MM.1S (cell line): ENCODE data around the gene PTPRJ.

Experiments
- DNase-seq: peaks from one replicate; pipeline ENCODE4 v3.0.0-alpha.2; 2015
- H2AFZ ChIP-seq: fragments of 300-600 bp; sonication (generic); 2 replicates; pipeline ENCODE4 v1.6.0; 2016; ENCODE audit warnings: antibody characterized with exemption, low read length
- H3F3A ChIP-seq: fragments of 300-600 bp; sonication (generic); 2 replicates; pipeline ENCODE4 v1.6.1; 2016; ENCODE audit warnings: mild to moderate bottlenecking, antibody characterized with exemption, low read length, moderate library complexity, mixed read lengths; ENCODE audit not compliant: insufficient read depth
- H3K27ac ChIP-seq: fragments of 300-600 bp; sonication (generic); 2 replicates; pipeline ENCODE4 v1.5.1; 2016; ENCODE audit warnings: mild to moderate bottlenecking, low read length
- H3K27me3 ChIP-seq: fragments of 300-600 bp; sonication (generic); replicated peaks from 2 replicates; pipeline ENCODE4 v1.6.0; 2016; ENCODE audit warnings: low read length; ENCODE audit not compliant: insufficient read depth
- H3K36me3 ChIP-seq: fragments of 300-600 bp; sonication (generic); replicated peaks from 2 replicates; pipeline ENCODE4 v1.6.1; 2016; ENCODE audit warnings: mild to moderate bottlenecking, low read length, mixed read lengths; ENCODE audit not compliant: insufficient read depth
- H3K4me1 ChIP-seq: fragments of 300-600 bp; sonication (generic); 2 replicates; pipeline ENCODE4 v1.6.1; 2016; ENCODE audit warnings: low read length, mixed read lengths
- H3K4me2 ChIP-seq: fragments of 300-600 bp; sonication (generic); 2 replicates; pipeline ENCODE4 v1.6.0; 2016; ENCODE audit warnings: low read depth, low read length
- H3K4me3 ChIP-seq: fragments of 300-600 bp; sonication (generic); 2 replicates; pipeline ENCODE4 v1.5.1; 2016; ENCODE audit warnings: low read length, mixed read lengths
- H3K79me2 ChIP-seq: fragments of 300-600 bp; sonication (generic); 2 replicates; pipeline ENCODE4 v1.6.1; 2016; ENCODE audit warnings: mixed run types, low read length, mixed read lengths
- H3K9ac ChIP-seq: fragments of 300-600 bp; sonication (generic); 2 replicates; pipeline ENCODE4 v1.6.1; 2016; ENCODE audit warnings: low read length, mixed read lengths
- H3K9me2 ChIP-seq: fragments of 300-600 bp; sonication (generic); replicated peaks from 2 replicates; pipeline ENCODE4 v1.6.1; 2016; ENCODE audit warnings: mild to moderate bottlenecking, low read length, mixed read lengths; ENCODE audit not compliant: insufficient read depth
- H3K9me3 ChIP-seq: fragments of 300-600 bp; sonication (generic); replicated peaks from 2 replicates; pipeline ENCODE4 v1.6.1; 2016; ENCODE audit warnings: mild to moderate bottlenecking, low read length, mixed read lengths; ENCODE audit not compliant: insufficient read depth
- H4K20me1 ChIP-seq: fragments of 300-600 bp; sonication (generic); 2 replicates; pipeline ENCODE4 v1.6.1; 2016; ENCODE audit warnings: mild to moderate bottlenecking, low read length, moderate library complexity, mixed read lengths; ENCODE audit not compliant: insufficient read depth
- CTCF ChIP-seq: fragments of 300-600 bp; sonication (generic); IDR thresholded peaks from 2 replicates; pipeline ENCODE4 v1.5.1; 2016; ENCODE audit warnings: antibody characterized with exemption, low read length, mixed read lengths
- EZH2 ChIP-seq: fragments of 300-600 bp; sonication (generic); optimal IDR thresholded peaks from 2 replicates; pipeline ENCODE3; 2017; ENCODE audit warnings: low read depth, mild to moderate bottlenecking, antibody characterized with exemption, low read length, mixed read lengths
- EZH2phosphoT487 ChIP-seq: fragments of 300-600 bp; sonication (generic); IDR thresholded peaks from 2 replicates; pipeline ENCODE4 v1.6.1; 2018; ENCODE audit warnings: antibody characterized with exemption, low read length

The PTPRJ gene

GRCh38 chr11:48078689-48079088, 98.3 kb downstream of the PTPRJ start:
- no peaks in the 10 kb centered on the region for H3F3A ChIP-seq
- no peak overlapping the region for H3K27ac ChIP-seq
- no peak overlapping the region for H3K4me3 ChIP-seq
- no peak overlapping the region for H3K4me2 ChIP-seq
- no peaks in the 10 kb centered on the region for H3K9me3 ChIP-seq
- DNase-seq = no peak
- no peak for TF ChIP-seq EZH2
- TF ChIP-seq CTCF = no peak
- TF ChIP-seq EZH2phosphoT487 = no peak
- H3K36me3 ChIP-seq = no peaks in the 10 kb centered on the region
- H4K20me1 ChIP-seq = no peaks in the 10 kb centered on the region
- H3K9ac ChIP-seq = no peak overlapping the region
- H3K79me2 ChIP-seq = no peaks in the 10 kb centered on the region
- no peak overlapping the region for H2AFZ ChIP-seq
- H3K27me3 ChIP-seq = no peaks in the 10 kb centered on the region
- no peaks in the 10 kb centered on the region for H3K9me2 ChIP-seq
- H3K4me1 ChIP-seq = no peaks in the 10 kb centered on the region

- no peak for DNase-seq
- no peak overlapping the region for H3K27ac ChIP-seq
- H3K4me1 ChIP-seq = no peaks in the 10 kb centered on the region
- no peaks in the 10 kb centered on the region for H3K9me2 ChIP-seq
- no peaks in the 10 kb centered on the region for H3K79me2 ChIP-seq
- H3K4me2 ChIP-seq = no peak overlapping the region
- no peak for TF ChIP-seq EZH2
- TF ChIP-seq EZH2phosphoT487 = no peak
- no peak for TF ChIP-seq CTCF
- H3K27me3 ChIP-seq = no peaks in the 10 kb centered on the region
- no peaks in the 10 kb centered on the region for H3K36me3 ChIP-seq
- H3K4me3 ChIP-seq = no peak overlapping the region
- no peak overlapping the region for H3K9ac ChIP-seq
- H3F3A ChIP-seq = no peaks in the 10 kb centered on the region
- H4K20me1 ChIP-seq = no peaks in the 10 kb centered on the region
- H2AFZ ChIP-seq = no peak overlapping the region
- no peaks in the 10 kb centered on the region for H3K9me3 ChIP-seq
These were observed 99.2 kb downstream of the PTPRJ start for GRCh38 chr11:48079596-48079995.

DNA sequence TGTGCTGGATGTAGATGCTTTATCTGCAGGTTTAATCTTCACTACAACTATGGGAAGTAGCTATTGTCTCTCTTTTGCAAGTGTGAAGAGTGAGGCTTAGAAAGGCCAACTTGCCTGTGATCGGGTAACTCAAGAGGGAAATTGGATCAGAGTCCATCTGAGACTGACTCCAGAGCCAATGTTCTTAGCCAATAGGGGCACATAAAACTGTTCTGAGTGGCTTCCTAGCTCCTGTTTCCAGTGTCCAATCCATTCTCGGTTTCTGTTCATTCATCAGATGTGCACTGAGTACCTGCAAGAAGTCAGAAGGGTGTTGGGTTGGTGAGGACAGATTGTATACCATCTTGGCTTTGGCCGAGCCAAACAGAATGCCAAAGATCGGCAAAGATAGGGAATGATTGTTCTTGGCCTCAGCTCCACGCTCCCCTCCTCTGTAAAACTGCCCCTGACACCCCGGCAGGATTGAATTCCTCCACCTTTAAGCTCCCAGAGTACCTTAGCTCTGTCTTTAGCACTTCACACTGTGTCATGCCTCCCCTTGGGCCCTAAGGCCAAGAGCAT, 100.0 kb downstream of the PTPRJ start:
- no peak overlapping the region for H3K9ac ChIP-seq

More for the DNA sequence above, 100.0 kb downstream of the PTPRJ start:
- no peak for TF ChIP-seq EZH2phosphoT487
- TF ChIP-seq EZH2 = no peak
- no peak for TF ChIP-seq CTCF
- H3K27me3 ChIP-seq = no peaks in the 10 kb centered on the region
- H3K9me3 ChIP-seq = no peaks in the 10 kb centered on the region
- H3K9me2 ChIP-seq = no peaks in the 10 kb centered on the region
- no peak overlapping the region for H3K4me3 ChIP-seq
- H3K4me1 ChIP-seq = no peaks in the 10 kb centered on the region
- H3K79me2 ChIP-seq = no peaks in the 10 kb centered on the region
- no peak overlapping the region for H2AFZ ChIP-seq
- H3F3A ChIP-seq = no peaks in the 10 kb centered on the region
- no peaks in the 10 kb centered on the region for H4K20me1 ChIP-seq
- no peaks in the 10 kb centered on the region for H3K36me3 ChIP-seq
- no peak overlapping the region for H3K4me2 ChIP-seq
- H3K27ac ChIP-seq = no peak overlapping the region
- DNase-seq = no peak
